ENCODE measurements around the gene CPPED1.

- no peak for TF ChIP-seq CTCF (IDR thresholded peaks at IDR 0.05; ENCODE audit: low read depth, low read length, missing input control)
- TF ChIP-seq GABPA (IDR thresholded peaks at IDR 0.05 in 1 of 2, conservative IDR thresholded peaks at IDR 0.05 in 1 of 2): no peak
Observed at GRCh38 chr16:12626411-12626810, 177.3 kb downstream of the CPPED1 start.
